Activated CD8-positive, alpha-beta memory T cell treated with anti-CD3 and anti-CD28 coated beads, Interleukin-2, amount 50 U/mL, for 4 hours (primary cell): Measurements from ENCODE around the gene TEAD4.

ENCODE experiments used
- DNase-seq: peaks from one replicate; pipeline ENCODE4 v3.0.0-alpha.2; 2020

Gene TEAD4

GRCh38 chr12:2960996-2961616 lies 1.9 kb downstream of the TEAD4 start:
- no peak for DNase-seq

- DNase-seq, result no peak
Observed at GRCh38 chr12:2961705-2962104, 2.5 kb downstream of the TEAD4 start.

GRCh38 chr12:2963154-2963759 lies 4.1 kb downstream of the TEAD4 start:
- DNase-seq, result no peak

GRCh38 chr12:2963760-2964292 lies 4.6 kb downstream of the TEAD4 start:
- DNase-seq, result no peak

- DNase-seq, result no peak
Observed at GRCh38 chr12:2967651-2968050, 8.5 kb downstream of the TEAD4 start.

GRCh38 chr12:2970744-2971143 lies 11.5 kb downstream of the TEAD4 start:
- DNase-seq, result no peak

GRCh38 chr12:2973566-2973965 lies 14.4 kb downstream of the TEAD4 start:
- no peak for DNase-seq

GRCh38 chr12:2974560-2974971 lies 15.4 kb downstream of the TEAD4 start:
- DNase-seq, result no peak

GRCh38 chr12:2976581-2976996 lies 17.4 kb downstream of the TEAD4 start:
- no peak for DNase-seq

GRCh38 chr12:2977776-2978175 lies 18.6 kb downstream of the TEAD4 start:
- DNase-seq, result no peak

- DNase-seq, result no peak
Observed at GRCh38 chr12:2979806-2980205, 20.6 kb downstream of the TEAD4 start.

GRCh38 chr12:2980630-2981029 lies 21.4 kb downstream of the TEAD4 start:
- no peak for DNase-seq

GRCh38 chr12:2982361-2982760 lies 23.2 kb downstream of the TEAD4 start:
- DNase-seq, result no peak

GRCh38 chr12:2984249-2984648 lies 25.1 kb downstream of the TEAD4 start:
- DNase-seq, result no peak

GRCh38 chr12:2984698-2985097 lies 25.5 kb downstream of the TEAD4 start:
- no peak for DNase-seq

GRCh38 chr12:2986876-2987275 lies 27.7 kb downstream of the TEAD4 start:
- DNase-seq, result no peak

- no peak for DNase-seq
Observed at GRCh38 chr12:2988494-2988893, 29.3 kb downstream of the TEAD4 start.

- DNase-seq, result no peak
Observed at GRCh38 chr12:2992724-2993123, 33.5 kb downstream of the TEAD4 start.

- DNase-seq, result no peak
Observed at GRCh38 chr12:2997989-2998670, 38.9 kb downstream of the TEAD4 start.

GRCh38 chr12:2998789-2999264 lies 39.6 kb downstream of the TEAD4 start:
- DNase-seq, result no peak

GRCh38 chr12:2999265-2999841 lies 40.2 kb downstream of the TEAD4 start:
- DNase-seq, result no peak

- DNase-seq, result no peak
Observed at GRCh38 chr12:3000548-3001275, 41.5 kb downstream of the TEAD4 start.

- no peak for DNase-seq
Observed at GRCh38 chr12:3002646-3003045, 43.4 kb downstream of the TEAD4 start.
